HepG2 (cell line): ENCODE measurements around the gene MAGEA4.

ENCODE experiments used
- BHLHE40 ChIP-seq: IDR thresholded peaks from 2 replicates; pipeline ENCODE4 v1.6.1; 2011; ENCODE audit warnings: low read length, improper control_type of control experiment
- ETS1 ChIP-seq: sonication (generic); formaldehyde crosslinking; IDR thresholded peaks from 2 replicates; pipeline ENCODE4 v1.4.0; 2020; ENCODE audit warnings: missing genetic modification reagents
- ETV5 ChIP-seq: IDR thresholded peaks from 2 replicates; pipeline ENCODE4 v1.6.1; 2018; ENCODE audit warnings: missing biosample characterization, missing genetic modification reagents, inconsistent platforms, borderline replicate concordance
- POLR2AphosphoS5 ChIP-seq: IDR thresholded peaks from 2 replicates; pipeline ENCODE4 v1.6.1; 2012; ENCODE audit warnings: low read depth, low read length
- RERE ChIP-seq: IDR thresholded peaks from 2 replicates; pipeline ENCODE4 v1.6.1; 2016; ENCODE audit warnings: low read depth, missing genetic modification reagents, missing compliant biosample characterization
- THRA ChIP-seq: sonication (generic); formaldehyde crosslinking; IDR thresholded peaks from 2 replicates; pipeline ENCODE4 v1.4.0; 2020; ENCODE audit warnings: missing genetic modification reagents, borderline replicate concordance
- ZBTB8A ChIP-seq: sonication (generic); formaldehyde crosslinking; IDR thresholded peaks from 2 replicates; pipeline ENCODE4 v1.4.0; 2020; ENCODE audit warnings: mild to moderate bottlenecking, low read depth, missing genetic modification reagents, borderline replicate concordance
- ZNF225 ChIP-seq: sonication (generic); formaldehyde crosslinking; IDR thresholded peaks from 2 replicates; pipeline ENCODE4 v1.4.0; 2020; ENCODE audit warnings: mild to moderate bottlenecking, missing genetic modification reagents
- ZNF547 ChIP-seq: sonication (generic); formaldehyde crosslinking; IDR thresholded peaks from 2 replicates; pipeline ENCODE4 v1.5.1; 2020; ENCODE audit warnings: mild to moderate bottlenecking, missing genetic modification reagents
- ZNF737 ChIP-seq: sonication (generic); formaldehyde crosslinking; IDR thresholded peaks from 2 replicates; pipeline ENCODE4 v1.5.0; 2020; ENCODE audit warnings: missing genetic modification reagents, mild to moderate bottlenecking, borderline replicate concordance
- TF ChIP-seq, protein P1 (sequence below): sonication (generic); formaldehyde crosslinking; IDR thresholded peaks from 2 replicates; pipeline ENCODE4 v1.5.0; 2020; ENCODE audit warnings: mild to moderate bottlenecking, missing genetic modification reagents, moderate library complexity
- TF ChIP-seq, protein P2 (sequence below): sonication (generic); formaldehyde crosslinking; IDR thresholded peaks from 2 replicates; pipeline ENCODE4 v1.9.0; 2022; ENCODE audit warnings: missing genetic modification reagents, mild to moderate bottlenecking, borderline replicate concordance

GRCh38 chrX:151920101-151920500 is 7.4 kb downstream of the MAGEA4 start:
- no peak for TF ChIP-seq ETV5 (CRISPR knock-in tag)
- no peak for TF ChIP-seq ETS1
- no peak for TF ChIP-seq ZBTB8A (CRISPR knock-in tag)
- TF ChIP-seq, protein P1, sequence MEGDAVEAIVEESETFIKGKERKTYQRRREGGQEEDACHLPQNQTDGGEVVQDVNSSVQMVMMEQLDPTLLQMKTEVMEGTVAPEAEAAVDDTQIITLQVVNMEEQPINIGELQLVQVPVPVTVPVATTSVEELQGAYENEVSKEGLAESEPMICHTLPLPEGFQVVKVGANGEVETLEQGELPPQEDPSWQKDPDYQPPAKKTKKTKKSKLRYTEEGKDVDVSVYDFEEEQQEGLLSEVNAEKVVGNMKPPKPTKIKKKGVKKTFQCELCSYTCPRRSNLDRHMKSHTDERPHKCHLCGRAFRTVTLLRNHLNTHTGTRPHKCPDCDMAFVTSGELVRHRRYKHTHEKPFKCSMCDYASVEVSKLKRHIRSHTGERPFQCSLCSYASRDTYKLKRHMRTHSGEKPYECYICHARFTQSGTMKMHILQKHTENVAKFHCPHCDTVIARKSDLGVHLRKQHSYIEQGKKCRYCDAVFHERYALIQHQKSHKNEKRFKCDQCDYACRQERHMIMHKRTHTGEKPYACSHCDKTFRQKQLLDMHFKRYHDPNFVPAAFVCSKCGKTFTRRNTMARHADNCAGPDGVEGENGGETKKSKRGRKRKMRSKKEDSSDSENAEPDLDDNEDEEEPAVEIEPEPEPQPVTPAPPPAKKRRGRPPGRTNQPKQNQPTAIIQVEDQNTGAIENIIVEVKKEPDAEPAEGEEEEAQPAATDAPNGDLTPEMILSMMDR (CRISPR knock-in tag): no peak
- TF ChIP-seq BHLHE40: no peak
- no peak for TF ChIP-seq ZNF547 (CRISPR knock-in tag)
- TF ChIP-seq ZNF737 (CRISPR knock-in tag): no peak
- no peak for TF ChIP-seq POLR2AphosphoS5
- TF ChIP-seq, protein P2, sequence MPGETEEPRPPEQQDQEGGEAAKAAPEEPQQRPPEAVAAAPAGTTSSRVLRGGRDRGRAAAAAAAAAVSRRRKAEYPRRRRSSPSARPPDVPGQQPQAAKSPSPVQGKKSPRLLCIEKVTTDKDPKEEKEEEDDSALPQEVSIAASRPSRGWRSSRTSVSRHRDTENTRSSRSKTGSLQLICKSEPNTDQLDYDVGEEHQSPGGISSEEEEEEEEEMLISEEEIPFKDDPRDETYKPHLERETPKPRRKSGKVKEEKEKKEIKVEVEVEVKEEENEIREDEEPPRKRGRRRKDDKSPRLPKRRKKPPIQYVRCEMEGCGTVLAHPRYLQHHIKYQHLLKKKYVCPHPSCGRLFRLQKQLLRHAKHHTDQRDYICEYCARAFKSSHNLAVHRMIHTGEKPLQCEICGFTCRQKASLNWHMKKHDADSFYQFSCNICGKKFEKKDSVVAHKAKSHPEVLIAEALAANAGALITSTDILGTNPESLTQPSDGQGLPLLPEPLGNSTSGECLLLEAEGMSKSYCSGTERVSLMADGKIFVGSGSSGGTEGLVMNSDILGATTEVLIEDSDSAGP (CRISPR knock-in tag): no peak
- TF ChIP-seq THRA (CRISPR knock-in tag): no peak
- TF ChIP-seq RERE (CRISPR knock-in tag): no peak
- TF ChIP-seq ZNF225 (CRISPR knock-in tag): no peak
